HG02870 (cell line): ENCODE measurements around the gene TGFB3.

Experiments used
- ATAC-seq: cut with Tn5 transposase; IDR thresholded peaks from one replicate; pipeline ENCODE4 v1.9.1; 2021; ENCODE audit warnings: mild to moderate bottlenecking, moderate library complexity; ENCODE audit not compliant: unreplicated experiment

Gene TGFB3

GRCh38 chr14:75910048-75910447 is 71.7 kb downstream of the TGFB3 start:
- ATAC-seq = no peak

DNA sequence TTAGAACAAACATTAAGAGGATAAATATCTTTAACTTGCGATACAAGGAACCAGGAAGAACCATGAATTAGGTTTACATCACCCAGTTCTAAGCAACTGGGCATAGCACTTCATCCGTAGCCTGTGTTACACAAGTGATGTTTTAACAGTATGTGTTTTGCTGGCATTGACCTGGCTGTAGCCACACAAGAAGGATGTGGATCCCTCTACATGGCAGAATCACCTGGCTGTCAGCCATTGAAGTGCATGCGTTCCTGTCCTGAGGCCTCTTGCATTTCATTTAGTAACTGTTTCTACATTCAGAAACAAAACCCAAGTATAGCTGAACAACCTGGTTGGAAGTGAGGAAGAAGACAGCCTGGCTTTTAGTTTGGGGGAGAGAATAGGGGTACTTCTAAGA is 72.2 kb downstream of the TGFB3 start:
- no peak for ATAC-seq
